Body of pancreas (tissue), 4 donors: ENCODE data around the gene SKAP2. TPM values are rescaled to one million over a fixed set of nuclear protein-coding genes. Genes with fewer than 3 reads are reported as not detected.

ENCODE experiments used
- ATAC-seq: fragments of 150-250 bp; one replicate; pipeline ENCODE4 v1.9.1; 2016
- DNase-seq, 4 donors: peaks; one replicate each; pipeline ENCODE4 v3.0.0-alpha.2; 2019
- H3K27ac ChIP-seq, 4 donors: fragments of 200-600 bp; sonication (generic); 1 replicate in 3 of 4; 2 replicates in 1 of 4; pipeline versions ENCODE4 v1.5.1 to v1.6.1; 2016 to 2019; ENCODE audit warnings: mild to moderate bottlenecking in 1 of 4, mixed read lengths in 1 of 4, moderate library complexity in 1 of 4
- H3K27me3 ChIP-seq, 2 donors: fragments of 200-600 bp; sonication (generic); one replicate each; pipeline ENCODE4 v1.6.0; 2016; ENCODE audit warnings: mild to moderate bottlenecking in 1 of 2
- H3K36me3 ChIP-seq, 2 donors: fragments of 200-600 bp; sonication (generic); replicated peaks in 1 of 2; 2 replicates each; pipeline ENCODE4 v1.5.1; 2016; ENCODE audit warnings: low read depth in 2 of 2; ENCODE audit not compliant: insufficient read depth in 1 of 2
- H3K4me1 ChIP-seq: fragments of 200-600 bp; sonication (generic); one replicate; pipeline ENCODE4 v1.6.0; 2016
- H3K4me3 ChIP-seq, 2 donors: fragments of 200-600 bp; sonication (generic); 1 replicate in 1 of 2; 2 replicates in 1 of 2; pipeline ENCODE4 v1.5.1; 2016 to 2019
- H3K9me3 ChIP-seq, 3 donors: fragments of 200-600 bp; sonication (generic); 1 replicate in 2 of 3; 2 replicates in 1 of 3; pipeline ENCODE4 v1.5.1; 2016
- POLR2A ChIP-seq, 3 donors: fragments of 450-650 bp; IDR thresholded peaks; one replicate each; pipeline ENCODE4 v1.6.1; 2016; ENCODE audit warnings: antibody characterized with exemption in 3 of 3, mild to moderate bottlenecking in 2 of 3
- WGBS, 2 donors: methylation state at CpG; one replicate each; pipeline ENCODE4 v1.1.5; 2017; 5-methylcytosine and 5-hydroxymethylcytosine counted together
- intact Hi-C: fragments of 100-400 bp; cut with DNase I; formaldehyde crosslinking; loops from one replicate; pipeline ENCODE4 v1.15.1; 2023
- total RNA-seq, 2 donors: library from RNA; depleted of rRNA; stranded (reverse); fragments of >200 nt; gene quantifications; one replicate each; pipeline ENCODE4 v1.1.0, GENCODE V29; 2016
- TF ChIP-seq, protein P1 (sequence below), 7 experiments: fragments of 450-650 bp in 4 of 7; fragments of 200-600 bp in 3 of 7; sonication (generic) in 3 of 7; IDR thresholded peaks; one replicate each; pipeline ENCODE4 v1.5.1; 2016 to 2019; ENCODE audit warnings: antibody characterized with exemption in 7 of 7

The SKAP2 gene
- total RNA-seq, 2 donors from 2014 or later: 8.6 to 12.7 TPM

DNA sequence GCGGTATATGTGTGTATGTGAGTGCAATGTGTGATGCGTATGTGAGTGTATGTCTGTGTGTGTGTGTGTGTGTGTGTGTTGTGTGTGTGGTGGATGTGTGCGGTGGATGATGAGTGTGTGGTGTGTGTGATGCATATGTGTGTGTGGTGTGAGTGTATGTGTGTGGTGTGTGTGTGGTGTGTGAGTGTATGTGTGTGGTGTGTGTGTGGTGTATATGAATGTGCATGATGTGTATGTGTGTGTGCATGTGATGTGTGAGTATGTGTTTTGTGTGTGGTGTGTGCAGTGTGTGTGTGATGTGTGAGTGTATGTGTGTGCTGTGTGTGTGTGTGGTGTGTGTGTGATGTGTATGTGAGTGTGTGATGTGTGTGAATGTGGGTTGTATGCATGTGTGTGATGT is 222.0 kb downstream of the SKAP2 start:
- no peaks in the 10 kb centered on the region for H3K27me3 ChIP-seq

DNA sequence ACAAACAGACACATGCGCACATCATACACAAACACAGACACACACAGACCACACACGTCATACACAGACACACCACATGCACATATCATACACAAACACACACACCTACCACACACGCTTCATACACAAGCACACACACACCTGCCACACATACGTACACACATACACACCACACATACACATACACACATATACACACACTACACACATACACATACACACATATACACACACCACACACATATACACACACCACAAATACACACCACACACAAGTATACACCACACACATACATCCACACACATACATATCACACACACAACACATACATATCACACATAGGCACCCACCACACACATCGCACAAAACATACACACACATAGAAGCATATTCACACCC is 224.7 kb downstream of the SKAP2 start:
- no peak for DNase-seq
- no peaks in the 10 kb centered on the region for H3K9me3 ChIP-seq
- intact Hi-C loops: loop anchor here (10.0 kb wide), 1 partner anchor 255 kb away; no protein-coding TSS in a partner anchor
- no peak overlapping the region for H3K27ac ChIP-seq
- ATAC-seq: no peak
- no peaks in the 10 kb centered on the region for H3K27me3 ChIP-seq
- TF ChIP-seq, protein P1, sequence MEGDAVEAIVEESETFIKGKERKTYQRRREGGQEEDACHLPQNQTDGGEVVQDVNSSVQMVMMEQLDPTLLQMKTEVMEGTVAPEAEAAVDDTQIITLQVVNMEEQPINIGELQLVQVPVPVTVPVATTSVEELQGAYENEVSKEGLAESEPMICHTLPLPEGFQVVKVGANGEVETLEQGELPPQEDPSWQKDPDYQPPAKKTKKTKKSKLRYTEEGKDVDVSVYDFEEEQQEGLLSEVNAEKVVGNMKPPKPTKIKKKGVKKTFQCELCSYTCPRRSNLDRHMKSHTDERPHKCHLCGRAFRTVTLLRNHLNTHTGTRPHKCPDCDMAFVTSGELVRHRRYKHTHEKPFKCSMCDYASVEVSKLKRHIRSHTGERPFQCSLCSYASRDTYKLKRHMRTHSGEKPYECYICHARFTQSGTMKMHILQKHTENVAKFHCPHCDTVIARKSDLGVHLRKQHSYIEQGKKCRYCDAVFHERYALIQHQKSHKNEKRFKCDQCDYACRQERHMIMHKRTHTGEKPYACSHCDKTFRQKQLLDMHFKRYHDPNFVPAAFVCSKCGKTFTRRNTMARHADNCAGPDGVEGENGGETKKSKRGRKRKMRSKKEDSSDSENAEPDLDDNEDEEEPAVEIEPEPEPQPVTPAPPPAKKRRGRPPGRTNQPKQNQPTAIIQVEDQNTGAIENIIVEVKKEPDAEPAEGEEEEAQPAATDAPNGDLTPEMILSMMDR (IDR thresholded peaks at IDR 0.05): no peak
- no peak for TF ChIP-seq POLR2A (IDR thresholded peaks at IDR 0.05)
- 86 to 95% methylated on average over 5 of the region's 5 CpGs for WGBS, 2 donors
- no peaks in the 10 kb centered on the region for H3K36me3 ChIP-seq
- H3K4me3 ChIP-seq: no peak overlapping the region
- no peaks in the 10 kb centered on the region for H3K4me1 ChIP-seq

More for the DNA sequence above, 222.0 kb downstream of the SKAP2 start:
- Histone ChIP-seq H3K27ac (no peak overlapping the region), H3K4me1 (no peaks in the 10 kb centered on the region), H3K36me3 (no peaks in the 10 kb centered on the region), H3K4me3 (no peak overlapping the region), H3K9me3 (no peaks in the 10 kb centered on the region)
- intact Hi-C loops: loop anchor here (10.0 kb wide), 1 partner anchor 258 kb away; no protein-coding TSS in a partner anchor
- ATAC-seq (no peak), DNase-seq (no peak)
- WGBS, 2 donors: 92 to 97% methylated on average over 3 of the region's 3 CpGs
- TF ChIP-seq, protein P1 (IDR thresholded peaks at IDR 0.05): no peak
- TF ChIP-seq POLR2A (IDR thresholded peaks at IDR 0.05): no peak

DNA sequence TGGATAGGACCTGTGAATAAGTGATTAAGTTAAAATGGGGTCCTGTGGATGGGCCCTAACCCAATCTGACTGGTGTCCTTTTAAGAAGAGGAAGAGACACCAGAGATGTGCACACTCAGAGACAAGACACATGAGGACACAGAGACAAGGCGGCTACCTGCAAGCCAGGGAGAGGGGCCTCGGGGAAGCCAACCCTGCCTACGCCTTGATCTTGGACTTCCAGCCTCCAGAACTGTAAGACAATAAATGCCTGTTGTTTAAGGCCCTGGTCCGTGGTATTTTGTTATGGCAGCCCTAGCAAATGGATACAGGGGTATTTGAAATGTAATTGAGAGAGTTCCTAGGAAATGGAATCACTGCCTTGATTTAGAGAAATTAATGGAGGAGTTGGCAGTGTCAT is 225.3 kb downstream of the SKAP2 start:
- ATAC-seq: no peak

DNA sequence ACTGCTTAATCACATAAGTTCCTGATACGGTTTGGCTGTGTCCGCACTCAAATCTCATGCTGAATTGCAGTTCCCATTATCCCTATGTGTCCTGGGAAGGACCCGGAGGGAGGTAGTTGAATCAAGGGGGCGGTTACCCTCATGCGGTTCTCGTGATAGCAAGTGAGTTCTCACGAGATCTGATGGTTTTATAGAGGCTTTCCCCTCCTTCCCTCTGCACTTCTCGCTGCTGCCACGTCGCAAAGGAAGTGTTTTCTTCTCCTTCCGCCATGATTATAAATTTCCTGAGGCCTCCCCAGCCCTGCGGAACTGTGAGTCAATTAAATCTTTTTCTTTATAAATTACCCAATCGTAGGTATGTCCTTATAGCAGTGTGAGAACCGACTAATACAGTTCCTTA is 226.2 kb downstream of the SKAP2 start:
- WGBS, 2 donors: 76 to 80% methylated on average over 14 of the region's 14 CpGs
- Histone ChIP-seq H3K27me3 (no peaks in the 10 kb centered on the region), H3K4me1 (no peaks in the 10 kb centered on the region), H3K9me3 (no peaks in the 10 kb centered on the region), H3K4me3 (no peak overlapping the region), H3K36me3 (no peaks in the 10 kb centered on the region), H3K27ac (no peak overlapping the region)
- ATAC-seq: no peak
- no peak for TF ChIP-seq POLR2A (IDR thresholded peaks at IDR 0.05)
- TF ChIP-seq, protein P1 (IDR thresholded peaks at IDR 0.05): no peak
- DNase-seq: no peak
- intact Hi-C loops: no loop called here

More for the DNA sequence above, 225.3 kb downstream of the SKAP2 start:
- Histone ChIP-seq H3K4me1 (no peaks in the 10 kb centered on the region), H3K4me3 (no peak overlapping the region), H3K9me3 (no peaks in the 10 kb centered on the region), H3K36me3 (no peaks in the 10 kb centered on the region), H3K27ac (no peak overlapping the region), H3K27me3 (no peaks in the 10 kb centered on the region)
- intact Hi-C loops: no loop called here
- WGBS, 2 donors: 92 to 93% methylated on average over 2 to 4 of the region's 4 CpGs
- no peak for TF ChIP-seq POLR2A (IDR thresholded peaks at IDR 0.05)
- TF ChIP-seq, protein P1 (IDR thresholded peaks at IDR 0.05): no peak
- no peak for DNase-seq

DNA sequence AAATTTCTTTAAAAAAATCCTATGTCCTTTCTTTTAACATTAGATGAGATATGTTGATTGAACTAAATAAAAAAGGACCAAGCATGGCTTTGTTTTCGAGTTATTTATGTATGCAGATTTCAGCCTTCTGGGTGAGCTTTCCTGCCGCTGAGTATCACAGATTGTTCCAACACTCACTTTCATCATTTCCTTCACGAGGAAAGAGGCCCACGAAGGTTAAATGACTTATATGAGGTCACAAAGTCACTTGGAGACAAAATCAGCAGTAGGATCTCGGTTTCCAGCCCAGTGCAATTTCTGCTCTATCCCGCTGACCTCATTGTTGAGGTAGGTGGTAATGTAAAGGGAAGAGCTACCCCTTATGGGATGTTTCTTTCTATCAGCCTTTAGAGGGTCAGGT is 226.8 kb downstream of the SKAP2 start:
- no peak for DNase-seq
- H3K4me3 ChIP-seq: no peak overlapping the region
- intact Hi-C loops: no loop called here
- no peak overlapping the region for H3K27ac ChIP-seq
- TF ChIP-seq, protein P1 (IDR thresholded peaks at IDR 0.05): no peak
- TF ChIP-seq POLR2A (IDR thresholded peaks at IDR 0.05): no peak
- no peak for ATAC-seq
- WGBS, 2 donors: 64 to 68% methylated on average over 6 of the region's 6 CpGs
- no peaks in the 10 kb centered on the region for H3K4me1 ChIP-seq
- H3K36me3 ChIP-seq: no peaks in the 10 kb centered on the region
- no peaks in the 10 kb centered on the region for H3K9me3 ChIP-seq
- H3K27me3 ChIP-seq: no peaks in the 10 kb centered on the region
